OCI-LY3 (cell line): ENCODE measurements around the gene NOS1.

Source experiments
- H2AFZ ChIP-seq: fragments of 200-600, 300-600 bp; shearing (Covaris generic); 2 replicates; pipeline ENCODE4 v1.6.0; 2014; ENCODE audit warnings: antibody characterized with exemption, low read depth, low read length
- H3K27ac ChIP-seq: fragments of 200-600, 300-600 bp; sonication (generic); 2 replicates; pipeline ENCODE4 v1.5.1; 2014; ENCODE audit warnings: mild to moderate bottlenecking, low read length, moderate library complexity, mixed read lengths
- H3K27me3 ChIP-seq: fragments of 200-600, 300-600 bp; sonication (generic); 2 replicates; pipeline ENCODE4 v1.6.1; 2014; ENCODE audit warnings: low read depth, low read length, mixed read lengths
- H3K36me3 ChIP-seq: fragments of 200-600, 300-600 bp; sonication (generic); replicated peaks from 2 replicates; pipeline ENCODE3; 2014; ENCODE audit warnings: low read depth, low read length, mixed read lengths
- H3K4me1 ChIP-seq: fragments of 300-600, 200-600 bp; sonication (generic); 2 replicates; pipeline ENCODE4 v1.6.1; 2014; ENCODE audit warnings: low read length, mixed read lengths
- H3K4me2 ChIP-seq: fragments of 200-600, 300-600 bp; sonication (generic); 2 replicates; pipeline ENCODE4 v1.6.1; 2014; ENCODE audit warnings: low read length, mixed read lengths
- H3K4me3 ChIP-seq: fragments of 300-600, 200-600 bp; sonication (generic); 2 replicates; pipeline ENCODE4 v1.5.1; 2014; ENCODE audit warnings: antibody characterized with exemption, mild to moderate bottlenecking, low read length, moderate library complexity
- H3K79me2 ChIP-seq: fragments of 300-600, 200-600 bp; shearing (Covaris generic); 2 replicates; pipeline ENCODE4 v1.6.1; 2014; ENCODE audit warnings: mild to moderate bottlenecking, low read length, mixed read lengths
- H3K9ac ChIP-seq: fragments of 300-600, 200-600 bp; shearing (Covaris generic); 2 replicates; pipeline ENCODE4 v1.6.0; 2014; ENCODE audit warnings: mild to moderate bottlenecking, low read length, moderate library complexity
- H3K9me3 ChIP-seq: fragments of 200-600, 300-600 bp; shearing (Covaris generic); 2 replicates; pipeline ENCODE4 v1.6.1; 2014; ENCODE audit warnings: low read length, mixed read lengths; ENCODE audit not compliant: insufficient read depth
- H4K20me1 ChIP-seq: fragments of 200-600, 300-600 bp; sonication (generic); 2 replicates; pipeline ENCODE4 v1.6.1; 2016; ENCODE audit warnings: low read length, mixed read lengths; ENCODE audit not compliant: insufficient read depth
- CTCF ChIP-seq: fragments of 200-600, 300-600 bp; sonication (generic); IDR thresholded peaks from 2 replicates; pipeline ENCODE4 v1.5.1; 2014; ENCODE audit warnings: antibody characterized with exemption, low read length, low read depth
- EZH2phosphoT487 ChIP-seq: fragments of 200-600 bp; shearing (Covaris generic); IDR thresholded peaks from 2 replicates; pipeline ENCODE4 v1.6.1; 2018; ENCODE audit warnings: antibody characterized with exemption, mixed run types, low read depth

The NOS1 gene

GRCh38 chr12:117318591-117318990 is 42.8 kb downstream of the NOS1 start:
- Histone ChIP-seq H3K27me3 (peaks cover 3% of the 10 kb centered on the region), H3K4me3 (no peak overlapping the region)
- TF ChIP-seq EZH2phosphoT487 = no peak

DNA sequence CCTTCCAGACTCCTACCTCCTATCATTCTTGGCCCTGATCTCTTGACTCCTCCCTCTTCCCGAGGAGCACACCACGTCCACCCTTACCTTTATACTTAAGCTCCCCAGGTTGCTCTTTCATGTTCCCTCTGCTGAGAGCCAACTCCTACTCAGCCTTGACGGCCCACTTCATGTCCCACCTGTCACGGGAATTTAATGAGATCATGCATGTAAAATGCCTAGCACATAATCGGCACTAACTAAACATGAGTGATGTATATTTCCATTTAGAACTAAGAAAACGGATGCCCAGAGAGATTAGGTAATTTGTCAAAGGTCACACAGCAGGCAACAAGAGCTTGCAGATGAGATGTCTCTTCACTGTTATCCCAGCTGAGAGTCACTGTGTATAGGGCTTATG is 45.1 kb downstream of the NOS1 start:
- H3K9ac ChIP-seq = no peak overlapping the region
- TF ChIP-seq CTCF = no peak
- no peak for TF ChIP-seq EZH2phosphoT487
- H2AFZ ChIP-seq = no peak overlapping the region
- H4K20me1 ChIP-seq = no peaks in the 10 kb centered on the region
- H3K4me1 ChIP-seq = no peaks in the 10 kb centered on the region
- H3K4me2 ChIP-seq = no peak overlapping the region
- H3K4me3 ChIP-seq = no peak overlapping the region
- no peak overlapping the region for H3K27ac ChIP-seq
- H3K79me2 ChIP-seq = no peaks in the 10 kb centered on the region
- H3K9me3 ChIP-seq = no peaks in the 10 kb centered on the region
- peaks cover 3% of the 10 kb centered on the region for H3K27me3 ChIP-seq
- no peaks in the 10 kb centered on the region for H3K36me3 ChIP-seq

More at GRCh38 chr12:117318591-117318990, 42.8 kb downstream of the NOS1 start:
- no peak overlapping the region for H3K4me2 ChIP-seq
- no peak overlapping the region for H2AFZ ChIP-seq
- H4K20me1 ChIP-seq = no peaks in the 10 kb centered on the region
- no peaks in the 10 kb centered on the region for H3K4me1 ChIP-seq
- no peaks in the 10 kb centered on the region for H3K36me3 ChIP-seq
- H3K79me2 ChIP-seq = no peaks in the 10 kb centered on the region
- H3K9me3 ChIP-seq = no peaks in the 10 kb centered on the region
- H3K27ac ChIP-seq = no peak overlapping the region
- no peak overlapping the region for H3K9ac ChIP-seq

- no peak overlapping the region for H3K9ac ChIP-seq
- H3K4me1 ChIP-seq = no peaks in the 10 kb centered on the region
- TF ChIP-seq EZH2phosphoT487 = no peak
- no peak for TF ChIP-seq CTCF
- H3K4me2 ChIP-seq = no peak overlapping the region
- no peaks in the 10 kb centered on the region for H3K36me3 ChIP-seq
- no peak overlapping the region for H3K4me3 ChIP-seq
- H4K20me1 ChIP-seq = no peaks in the 10 kb centered on the region
- H3K27me3 ChIP-seq = peaks cover 3% of the 10 kb centered on the region
- H3K27ac ChIP-seq = no peak overlapping the region
- H3K9me3 ChIP-seq = no peaks in the 10 kb centered on the region
- no peaks in the 10 kb centered on the region for H3K79me2 ChIP-seq
- no peak overlapping the region for H2AFZ ChIP-seq
These were observed 47.5 kb downstream of the NOS1 start for GRCh38 chr12:117313926-117314325.

- Histone ChIP-seq H2AFZ (no peak overlapping the region), H3K4me3 (no peak overlapping the region), H3K9ac (no peak overlapping the region), H3K9me3 (no peaks in the 10 kb centered on the region), H4K20me1 (no peaks in the 10 kb centered on the region), H3K36me3 (no peaks in the 10 kb centered on the region), H3K27me3 (peaks cover 3% of the 10 kb centered on the region), H3K79me2 (no peaks in the 10 kb centered on the region), H3K4me1 (no peaks in the 10 kb centered on the region), H3K4me2 (no peak overlapping the region), H3K27ac (no peak overlapping the region)
- TF ChIP-seq EZH2phosphoT487 (no peak), CTCF (no peak)
These were observed 48.7 kb downstream of the NOS1 start for GRCh38 chr12:117312770-117313169.
